ENCODE measurements around the gene BIVM.

Gene BIVM

GRCh38 chr13:102881819-102882686 is 83.1 kb downstream of the BIVM start:
- Histone ChIP-seq H3F3A (ENCODE audit: low read depth) (no peaks in the 10 kb centered on the region), H3K4me2 (ENCODE audit: low read depth, low read length, poor library complexity, severe bottlenecking) (no peak overlapping the region), H3K36me3 (ENCODE audit: insufficient read depth, low read length) (peaks cover 8% of the 10 kb centered on the region; the same call in 1 of the 2 replicates), H3K4me3 (ENCODE audit: low read length, poor library complexity, severe bottlenecking) (no peak overlapping the region), H3K79me2 (ENCODE audit: insufficient read depth, low read length) (no peaks in the 10 kb centered on the region), H3K9ac (ENCODE audit: low read depth, low read length, poor library complexity, severe bottlenecking) (no peak overlapping the region), H3K9me2 (replicated peaks; ENCODE audit: low read depth, low read length) (no peaks in the 10 kb centered on the region), H2AFZ (ENCODE audit: low read length) (no peak overlapping the region), H3K27me3 (ENCODE audit: insufficient read depth, low read length, poor library complexity, severe bottlenecking) (no peaks in the 10 kb centered on the region), H3K9me3 (ENCODE audit: insufficient read depth, low read depth, low read length) (no peaks in the 10 kb centered on the region), H4K20me1 (ENCODE audit: insufficient read depth, low read length, poor library complexity, severe bottlenecking) (no peaks in the 10 kb centered on the region), H3K4me1 (ENCODE audit: insufficient read depth, low read length, poor library complexity, severe bottlenecking) (no peaks in the 10 kb centered on the region)
- no peak for TF ChIP-seq CTCF (conservative IDR thresholded peaks at IDR 0.05; ENCODE audit: low read length)
- no peak for TF ChIP-seq EZH2phosphoT487 (IDR thresholded peaks at IDR 0.05; ENCODE audit: borderline replicate concordance)

All from Loucy (cell line).